B cell (primary cell): ENCODE data around the gene APOBEC4. TPM values are rescaled to one million over a fixed set of nuclear protein-coding genes. Genes with fewer than 3 reads are reported as not detected.

Experiments used
- ATAC-seq: fragments of 200-7000 bp; cut with Tn5 transposase; one replicate; pipeline ENCODE4 v1.10.0; 2021; ENCODE audit warnings: low read depth, mild to moderate bottlenecking, moderate number of reproducible peaks, moderate library complexity
- CTCF ChIA-PET: fragments of 350-600 bp; sonication (Branson Sonifier 250); formaldehyde crosslinking; loops from one replicate; lab custom pipeline; 2021; ENCODE audit warnings: antibody characterized with exemption, inconsistent platforms; lab: Charles Lee
- POLR2A ChIA-PET: fragments of 350-600 bp; sonication (Branson Sonifier 250); formaldehyde crosslinking; loops from one replicate; lab custom pipeline; 2021; ENCODE audit warnings: antibody characterized with exemption; lab: Charles Lee
- DNase-seq: peaks from one replicate; pipeline ENCODE4 v3.0.0; 2013
- H2AFZ ChIP-seq: 2 replicates; pipeline ENCODE4 v1.6.1; 2012; ENCODE audit warnings: mild to moderate bottlenecking, low read depth, low read length; ENCODE audit not compliant: insufficient read depth, poor library complexity, severe bottlenecking
- H3K27ac ChIP-seq, 2 donors: 1 replicate in 1 of 2; 2 replicates in 1 of 2; pipeline ENCODE4 v1.5.1; 2012 to 2013; ENCODE audit warnings: low read length in 2 of 2, mild to moderate bottlenecking in 2 of 2, moderate library complexity in 1 of 2
- H3K27me3 ChIP-seq, 4 experiments: fragments of 200-600 bp in 1 of 4; sonication (generic) in 1 of 4; replicated peaks in 1 of 4; 1 replicate in 2 of 4; 2 replicates in 2 of 4; pipeline versions ENCODE4 v1.6.1 to v1.7.0; 2013 to 2016; ENCODE audit warnings: low read length in 3 of 4, mild to moderate bottlenecking in 2 of 4, mixed read lengths in 1 of 4, moderate library complexity in 1 of 4; ENCODE audit not compliant: insufficient read depth in 4 of 4, control insufficient read depth in 3 of 4; ENCODE audit errors: control extremely low read depth in 1 of 4
- H3K36me3 ChIP-seq, 2 experiments: replicated peaks in 1 of 2; 1 replicate in 1 of 2; 2 replicates in 1 of 2; pipeline versions ENCODE4 v1.6.1 to v1.7.1; 2013; ENCODE audit warnings: low read length in 1 of 2; ENCODE audit not compliant: insufficient read depth in 2 of 2, control insufficient read depth in 1 of 2; ENCODE audit errors: control extremely low read depth in 1 of 2, extremely low read depth in 1 of 2
- H3K4me1 ChIP-seq, 2 donors: fragments of 200-600 bp in 1 of 2; sonication (generic) in 1 of 2; 1 replicate in 1 of 2; 2 replicates in 1 of 2; pipeline versions ENCODE4 v1.5.1 to v1.6.1; 2013 to 2017; ENCODE audit warnings: low read length in 2 of 2; ENCODE audit not compliant: control insufficient read depth in 2 of 2, insufficient read depth in 2 of 2
- H3K4me2 ChIP-seq: replicated peaks from 2 replicates; pipeline ENCODE3; 2012; ENCODE audit warnings: mild to moderate bottlenecking, low read depth, low read length; ENCODE audit not compliant: poor library complexity, severe bottlenecking
- H3K4me3 ChIP-seq, 5 experiments: fragments of 200-600 bp in 1 of 5; sonication (generic) in 1 of 5; 1 replicate in 3 of 5; 2 replicates in 2 of 5; pipeline versions ENCODE4 v1.5.1 to v1.7.0; 2011 to 2016; ENCODE audit warnings: low read length in 4 of 5, mild to moderate bottlenecking in 4 of 5, low read depth in 2 of 5, control low read depth in 1 of 5, moderate library complexity in 1 of 5; ENCODE audit not compliant: insufficient read depth in 1 of 5; ENCODE audit errors: control extremely low read depth in 1 of 5, extremely low read depth in 1 of 5
- H3K79me2 ChIP-seq: fragments of 200-600 bp; sonication (generic); one replicate; pipeline ENCODE4 v1.6.0; 2016; ENCODE audit warnings: low read length; ENCODE audit not compliant: control insufficient read depth, insufficient read depth
- H3K9ac ChIP-seq: fragments of 200-600 bp; sonication (generic); 2 replicates; pipeline ENCODE4 v1.6.1; 2017; ENCODE audit warnings: mild to moderate bottlenecking, low read length, moderate library complexity
- H3K9me3 ChIP-seq, 3 donors: one replicate each; pipeline versions ENCODE4 v1.6.1 to v1.7.1; 2013; ENCODE audit warnings: low read length in 2 of 3; ENCODE audit not compliant: control insufficient read depth in 2 of 3, insufficient read depth in 1 of 3; ENCODE audit errors: control extremely low read depth in 1 of 3
- H4K20me1 ChIP-seq: 2 replicates; pipeline ENCODE4 v1.6.0; 2012; ENCODE audit warnings: mild to moderate bottlenecking, low read length; ENCODE audit not compliant: insufficient read depth, control insufficient read depth, poor library complexity, severe bottlenecking
- H3K27ac Mint-ChIP-seq: one replicate; pipeline ENCODE4 v1.8.0; 2021; ENCODE audit warnings: mixed read lengths
- H3K27me3 Mint-ChIP-seq: one replicate; pipeline ENCODE4 v1.8.0; 2021; ENCODE audit warnings: mixed read lengths
- H3K4me1 Mint-ChIP-seq: one replicate; pipeline ENCODE4 v1.8.0; 2021; ENCODE audit warnings: mixed read lengths
- H3K4me3 Mint-ChIP-seq: one replicate; pipeline ENCODE4 v1.8.0; 2021; ENCODE audit warnings: mixed read lengths
- H3K9me3 Mint-ChIP-seq: one replicate; pipeline ENCODE4 v1.8.0; 2022; ENCODE audit warnings: mixed read lengths; ENCODE audit not compliant: insufficient read depth
- CTCF ChIP-seq: fragments of 200-600 bp; IDR thresholded peaks from one replicate; pipeline ENCODE4 v1.8.0; 2022; ENCODE audit warnings: antibody characterized with exemption, mild to moderate bottlenecking
- EZH2 ChIP-seq: IDR thresholded peaks from 2 replicates; pipeline ENCODE4 v1.6.1; 2012; ENCODE audit warnings: borderline replicate concordance, low read depth, mild to moderate bottlenecking, moderate library complexity, low read length; ENCODE audit not compliant: insufficient read depth, poor library complexity, severe bottlenecking
- WGBS: methylation state at CpG from one replicate; pipeline ENCODE4 v1.1.5; 2013; ENCODE audit warnings: missing lambda C conversion rate; ENCODE audit not compliant: insufficient coverage; 5-methylcytosine and 5-hydroxymethylcytosine counted together
- intact Hi-C: fragments of 100-400 bp; cut with micrococcal nuclease; formaldehyde crosslinking; loops from one replicate; pipeline ENCODE4 v1.10.0; 2022
- polyA plus RNA-seq: library from polyadenylated mRNA; depleted of rRNA; stranded (reverse); fragments of >200 nt; gene quantifications from 2 replicates; pipeline ENCODE4 v1.2.3, GENCODE V29; 2012
- total RNA-seq, 2 donors: library from RNA; stranded (reverse); fragments of 120-200 nt in 1 of 2; gene quantifications; 1 replicate in 1 of 2; 2 replicates in 1 of 2; pipeline versions ENCODE4 v1.2.3 to v1.2.4, GENCODE V29; 2013 to 2022

Gene APOBEC4
- total and polyA plus RNA-seq, 2 donors (not counting 1 experiment from before 2014, with no cell fraction given): not detected

GRCh38 chr1:183598386-183598785 is 54.7 kb downstream of the APOBEC4 start:
- no peak overlapping the region for H3K4me2 ChIP-seq

More at GRCh38 chr1:183598386-183598785, 54.7 kb downstream of the APOBEC4 start:
- no peaks in the 10 kb centered on the region for H3K79me2 ChIP-seq
- CTCF ChIA-PET: interaction anchor here (0.7 to 1.2 kb wide), 2 partner anchors 11 to 25 kb away, joined by 3 to 5 read pairs; no protein-coding TSS in a partner anchor
- ATAC-seq: no peak
- H3K27ac ChIP-seq: no peak overlapping the region
- no peaks in the 10 kb centered on the region for H3K36me3 ChIP-seq
- 38% methylated on average over 2 of the region's 2 CpGs for WGBS
- Mint-ChIP-seq H3K4me3 (no peak overlapping the region), H3K27ac (no peak overlapping the region), H3K27me3 (no peaks in the 10 kb centered on the region), H3K4me1 (peaks cover 17% of the 10 kb centered on the region), H3K9me3 (no peaks in the 10 kb centered on the region)
- H4K20me1 ChIP-seq: no peaks in the 10 kb centered on the region
- H3K4me1 ChIP-seq: peaks cover 14% of the 10 kb centered on the region in 2 donors
- intact Hi-C loops: no loop called here
- H2AFZ ChIP-seq: no peak overlapping the region
- H3K4me3 ChIP-seq: no peak overlapping the region
- POLR2A ChIA-PET: no interaction called here
- H3K9ac ChIP-seq: no peak overlapping the region
- DNase-seq: no peak
- no peaks in the 10 kb centered on the region for H3K9me3 ChIP-seq
- TF ChIP-seq CTCF (no peak), EZH2 (no peak)
- no peaks in the 10 kb centered on the region for H3K27me3 ChIP-seq
